GM18870 (cell line): Measurements from ENCODE around the gene ARMH1.

Source experiments
- ATAC-seq: cut with Tn5 transposase; IDR thresholded peaks from one replicate; pipeline ENCODE4 v1.9.1; 2021; ENCODE audit warnings: moderate library complexity; ENCODE audit not compliant: unreplicated experiment

The ARMH1 gene

GRCh38 chr1:44644806-44645205 is 29.7 kb upstream of the ARMH1 start:
- no peak for ATAC-seq

- no peak for ATAC-seq
Measured at GRCh38 chr1:44645476-44646244, 28.9 kb upstream of the ARMH1 start.

- ATAC-seq: no peak
Measured at GRCh38 chr1:44646261-44647110, 28.0 kb upstream of the ARMH1 start.

GRCh38 chr1:44647896-44648295 is 26.6 kb upstream of the ARMH1 start:
- ATAC-seq: no peak

GRCh38 chr1:44648529-44649250 is 25.8 kb upstream of the ARMH1 start:
- ATAC-seq: no peak

- no peak for ATAC-seq
Measured at GRCh38 chr1:44649788-44650158, 24.7 kb upstream of the ARMH1 start.

- no peak for ATAC-seq
Measured at GRCh38 chr1:44650159-44650831, 24.2 kb upstream of the ARMH1 start.

- ATAC-seq: no peak
Measured at GRCh38 chr1:44651069-44651468, 23.4 kb upstream of the ARMH1 start.

- no peak for ATAC-seq
Measured at GRCh38 chr1:44652445-44653106, 21.9 kb upstream of the ARMH1 start.

- ATAC-seq: no peak
Measured at GRCh38 chr1:44653107-44653964, 21.2 kb upstream of the ARMH1 start.

- no peak for ATAC-seq
Measured at GRCh38 chr1:44654621-44655187, 19.8 kb upstream of the ARMH1 start.

GRCh38 chr1:44655609-44656008 is 18.9 kb upstream of the ARMH1 start:
- no peak for ATAC-seq

- no peak for ATAC-seq
Measured at GRCh38 chr1:44659566-44659965, 14.9 kb upstream of the ARMH1 start.

GRCh38 chr1:44660176-44660575 is 14.3 kb upstream of the ARMH1 start:
- ATAC-seq: no peak

- ATAC-seq: no peak
Measured at GRCh38 chr1:44661781-44662682, 12.5 kb upstream of the ARMH1 start.

- ATAC-seq: no peak
Measured at GRCh38 chr1:44662683-44663030, 11.9 kb upstream of the ARMH1 start.

- no peak for ATAC-seq
Measured at GRCh38 chr1:44663417-44663816, 11.1 kb upstream of the ARMH1 start.

- ATAC-seq: no peak
Measured at GRCh38 chr1:44664730-44665370, 9.7 kb upstream of the ARMH1 start.
